GDM1 (cell line): ENCODE results near the gene PSMD3.
A peak's percentile ranks its signal among the peaks of the same experiment; 100 is the strongest.
"Not testable (repeated sequence)": the region's sequence is repeated elsewhere in the genome, so short reads cannot be mapped to it uniquely, and the experiment has no call there.

Experiments
- DNase-seq: peaks from one replicate; lab custom pipeline; 2025; lab: John Stamatoyannopoulos, UW

Gene PSMD3

DNA sequence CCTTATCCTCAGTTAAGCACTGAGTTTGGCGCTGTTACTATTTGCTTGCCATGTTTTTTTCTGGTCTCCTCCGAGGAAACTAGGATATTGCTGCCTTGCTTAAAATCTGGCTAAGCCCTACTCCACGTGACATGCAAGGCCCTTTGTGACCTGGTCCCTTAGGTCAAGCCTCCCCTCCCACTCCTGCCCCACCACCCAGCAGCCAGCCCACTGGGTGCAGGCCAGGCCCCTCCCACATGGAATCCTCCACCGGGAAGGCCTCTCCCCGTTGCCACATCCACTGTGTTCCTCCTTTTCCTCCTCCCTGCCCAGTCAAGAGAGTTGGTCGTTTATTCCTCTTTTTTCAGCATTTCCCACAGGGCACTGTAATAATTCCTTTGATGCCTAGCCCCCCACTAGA, 16.2 kb downstream of the PSMD3 start:
- DNase-seq = no peak

DNA sequence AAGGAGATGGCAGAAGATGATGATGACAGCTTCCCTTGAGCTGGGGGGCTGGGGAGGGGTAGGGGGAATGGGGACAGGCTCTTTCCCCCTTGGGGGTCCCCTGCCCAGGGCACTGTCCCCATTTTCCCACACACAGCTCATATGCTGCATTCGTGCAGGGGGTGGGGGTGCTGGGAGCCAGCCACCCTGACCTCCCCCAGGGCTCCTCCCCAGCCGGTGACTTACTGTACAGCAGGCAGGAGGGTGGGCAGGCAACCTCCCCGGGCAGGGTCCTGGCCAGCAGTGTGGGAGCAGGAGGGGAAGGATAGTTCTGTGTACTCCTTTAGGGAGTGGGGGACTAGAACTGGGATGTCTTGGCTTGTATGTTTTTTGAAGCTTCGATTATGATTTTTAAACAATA, 16.9 kb downstream of the PSMD3 start:
- DNase-seq = no peak

DNA sequence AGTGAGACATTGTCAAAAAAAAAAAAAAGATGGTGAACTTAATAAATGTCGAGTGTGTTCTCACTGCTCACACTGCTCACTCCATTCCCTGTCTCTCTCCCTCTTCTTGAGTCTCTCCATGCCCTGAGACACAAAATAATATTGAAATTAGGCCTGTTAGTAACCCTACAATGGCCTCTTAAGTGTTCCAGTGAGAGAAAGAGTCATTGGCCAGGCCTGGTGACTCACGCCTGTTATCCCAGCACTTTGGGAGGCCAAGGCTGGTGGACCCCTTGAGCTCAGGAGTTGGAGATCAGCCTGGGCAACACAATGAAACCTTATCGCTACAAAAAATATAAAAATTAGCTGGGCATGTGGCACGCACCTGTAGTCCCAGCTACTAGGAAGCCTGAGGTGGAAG, 18.5 kb downstream of the PSMD3 start:
- no peak for DNase-seq

DNA sequence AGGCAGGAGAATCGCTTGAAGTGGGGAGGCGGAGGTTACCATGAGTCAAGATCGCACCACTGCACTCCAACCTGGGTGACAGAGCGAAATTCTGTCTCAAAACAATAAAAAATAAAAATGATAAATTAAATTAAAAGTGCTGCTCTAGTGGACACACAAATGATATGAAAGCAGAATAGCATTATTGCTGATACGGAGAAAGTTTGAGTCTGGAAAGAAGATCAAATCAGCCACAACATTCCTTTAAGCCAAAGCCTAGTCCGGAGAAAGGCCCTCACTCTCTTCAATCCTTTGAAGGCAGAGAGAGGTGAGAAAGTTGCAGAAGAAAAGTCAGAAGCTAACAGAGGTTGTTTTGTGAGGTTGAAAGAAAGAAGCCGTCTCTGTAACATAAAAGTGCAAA, 19.6 kb downstream of the PSMD3 start:
- DNase-seq = no peak

DNA sequence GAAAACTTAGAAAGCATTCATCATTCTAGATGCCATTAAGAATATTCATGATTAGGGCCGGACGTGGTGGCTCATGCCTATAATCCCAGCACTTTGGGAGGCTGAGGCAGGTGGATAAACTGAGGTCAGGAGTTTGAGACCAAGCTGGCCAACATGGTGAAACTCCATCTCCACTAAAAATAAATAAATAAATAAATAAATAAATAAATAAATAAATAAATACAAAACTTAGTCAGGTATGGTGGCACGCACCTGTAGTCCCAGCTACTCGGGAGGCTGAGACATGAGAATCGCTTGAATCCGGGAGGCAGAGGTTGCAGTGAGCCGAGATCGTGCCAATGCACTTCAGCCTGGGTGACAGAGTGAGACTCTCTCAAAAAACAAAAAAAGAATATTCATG, 20.7 kb downstream of the PSMD3 start:
- DNase-seq = not testable (repeated sequence)

DNA sequence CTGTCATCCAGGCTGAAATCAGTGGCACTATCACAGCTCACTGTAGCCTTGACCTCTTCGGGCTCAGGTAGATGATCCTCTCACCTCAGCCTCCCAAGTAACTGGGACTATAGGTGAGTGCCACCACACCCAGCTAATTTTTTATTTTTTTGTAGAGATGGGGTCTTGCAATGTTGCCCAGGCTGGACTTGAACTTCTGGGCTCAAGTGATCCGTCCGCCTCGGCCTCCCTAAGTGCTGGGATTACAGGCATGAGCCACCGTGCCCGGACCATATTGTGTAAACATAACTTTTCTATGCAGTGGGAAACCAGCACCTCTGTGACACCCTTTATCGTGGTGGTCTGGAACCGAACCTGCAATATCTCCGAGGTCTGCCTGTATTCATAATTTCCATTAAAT, 23.5 kb downstream of the PSMD3 start:
- no peak for DNase-seq

DNA sequence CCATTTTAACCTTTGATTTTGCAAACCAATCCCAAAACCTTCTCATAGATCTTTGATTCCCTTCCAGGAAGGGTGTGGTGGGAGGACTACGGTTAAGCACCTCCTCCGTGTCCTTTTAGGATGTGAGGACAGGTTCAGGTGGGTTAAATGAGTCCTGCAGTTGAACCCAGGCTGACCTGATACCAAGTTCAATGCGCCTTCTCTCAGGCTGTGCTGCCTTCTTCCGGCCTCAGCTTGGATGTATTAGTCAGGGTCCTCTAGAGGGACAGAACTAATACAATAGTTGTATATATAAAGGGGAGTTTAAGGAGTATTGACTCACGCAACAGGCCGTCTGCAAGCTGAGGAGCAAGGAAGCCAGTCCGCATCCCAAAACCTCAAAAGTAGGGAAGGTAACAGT, 24.1 kb downstream of the PSMD3 start:
- DNase-seq = no peak

DNA sequence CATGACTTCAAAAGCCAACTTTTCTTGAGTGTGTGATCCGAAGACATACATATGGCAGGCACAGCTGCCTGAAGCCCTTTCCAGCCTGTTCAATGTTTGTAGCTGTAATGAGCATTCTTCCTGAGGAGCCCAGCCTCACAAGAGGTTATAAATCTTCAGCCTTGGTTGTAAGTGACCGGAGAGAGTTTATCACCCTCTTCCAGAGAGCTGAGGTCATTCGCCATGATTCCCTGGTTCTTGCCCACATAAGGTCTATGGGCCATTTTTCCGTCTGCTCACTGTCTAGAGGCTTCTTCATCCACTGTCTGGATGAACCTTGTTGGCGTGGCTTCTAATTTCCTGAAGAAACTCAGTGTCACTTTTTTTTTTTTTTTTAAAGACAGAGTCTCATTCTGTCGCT, 24.9 kb downstream of the PSMD3 start:
- no peak for DNase-seq

DNA sequence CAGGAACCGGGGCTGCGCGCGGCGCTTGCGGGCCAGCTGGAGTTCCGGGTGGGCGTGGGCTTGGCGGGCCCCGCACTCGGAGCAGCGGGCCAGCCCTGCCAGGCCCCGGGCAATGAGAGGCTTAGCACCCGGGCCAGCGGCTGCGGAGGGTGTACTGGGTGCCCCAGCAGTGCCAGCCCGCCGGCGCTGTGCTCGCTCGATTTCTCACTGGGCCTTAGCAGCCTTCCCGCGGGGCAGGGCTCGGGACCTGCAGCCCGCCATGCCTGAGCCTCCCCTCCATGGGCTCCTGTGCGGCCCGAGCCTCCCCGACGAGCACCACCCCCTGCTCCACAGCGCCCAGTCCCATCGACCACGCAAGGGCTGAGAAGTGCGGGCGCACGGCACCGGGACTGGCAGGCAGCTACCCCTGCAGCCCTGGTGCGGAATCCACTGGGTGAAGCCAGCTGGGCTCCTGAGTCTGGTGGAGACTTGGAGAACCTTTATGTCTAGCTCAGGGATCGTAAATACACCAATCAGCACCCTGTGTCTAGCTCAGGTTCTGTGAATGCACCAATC, 30.4 kb downstream of the PSMD3 start:
- not testable (repeated sequence) for DNase-seq

DNA sequence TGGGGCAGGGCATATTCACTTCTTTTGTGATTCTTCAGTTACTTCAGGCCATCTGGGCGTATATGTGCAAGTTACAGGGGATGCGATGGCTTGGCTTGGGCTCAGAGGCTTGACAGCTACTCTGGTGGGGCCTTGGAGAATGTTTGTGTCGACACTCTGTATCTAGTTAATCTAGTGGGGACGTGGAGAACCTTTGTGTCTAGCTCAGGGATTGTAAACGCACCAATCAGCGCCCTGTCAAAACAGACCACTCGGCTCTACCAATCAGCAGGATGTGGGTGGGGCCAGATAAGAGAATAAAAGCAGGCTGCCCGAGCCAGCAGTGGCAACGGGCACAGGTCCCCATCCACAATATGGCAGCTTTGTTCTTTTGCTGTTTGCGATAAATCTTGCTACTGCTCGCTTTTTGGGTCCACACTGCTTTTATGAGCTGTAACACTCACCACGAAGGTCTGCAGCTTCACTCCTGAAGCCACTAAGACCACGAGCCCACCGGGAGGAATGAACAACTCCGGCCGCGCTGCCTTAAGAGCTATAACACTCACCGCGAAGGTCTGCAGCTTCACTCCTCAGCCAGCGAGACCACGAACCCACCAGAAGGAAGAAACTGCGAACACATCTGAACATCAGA, 31.5 kb downstream of the PSMD3 start:
- DNase-seq = not testable (repeated sequence)

DNA sequence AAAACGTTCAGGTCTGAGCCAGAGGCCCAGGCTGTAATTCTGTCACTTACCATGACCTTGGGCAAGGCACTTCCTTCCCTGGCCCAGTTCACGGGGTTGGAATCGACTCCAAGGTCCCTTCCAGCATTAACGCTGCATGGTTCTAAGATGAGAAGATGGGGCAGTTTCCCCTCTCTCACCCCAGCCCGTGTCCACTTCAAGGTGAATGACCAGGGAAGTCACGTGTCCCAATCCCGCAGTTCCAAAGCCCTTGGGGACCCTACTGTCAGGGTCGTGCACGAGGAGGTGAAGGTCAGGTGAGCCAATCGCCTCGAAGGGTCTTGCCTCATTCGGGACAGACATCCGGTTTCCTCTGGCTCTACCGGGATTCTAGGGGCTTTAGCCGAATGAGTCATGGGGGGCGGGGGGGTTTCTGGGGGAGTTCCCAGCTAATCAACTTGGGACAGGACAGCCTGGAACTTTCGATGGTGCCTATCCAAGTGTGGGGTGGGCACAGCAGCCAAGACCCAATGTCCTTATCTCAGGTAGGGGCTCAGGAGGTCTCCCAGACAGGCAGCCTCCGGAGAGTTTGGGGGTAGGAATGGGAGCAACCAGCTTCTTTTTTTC, 33.9 kb downstream of the PSMD3 start:
- DNase-seq = no peak

DNA sequence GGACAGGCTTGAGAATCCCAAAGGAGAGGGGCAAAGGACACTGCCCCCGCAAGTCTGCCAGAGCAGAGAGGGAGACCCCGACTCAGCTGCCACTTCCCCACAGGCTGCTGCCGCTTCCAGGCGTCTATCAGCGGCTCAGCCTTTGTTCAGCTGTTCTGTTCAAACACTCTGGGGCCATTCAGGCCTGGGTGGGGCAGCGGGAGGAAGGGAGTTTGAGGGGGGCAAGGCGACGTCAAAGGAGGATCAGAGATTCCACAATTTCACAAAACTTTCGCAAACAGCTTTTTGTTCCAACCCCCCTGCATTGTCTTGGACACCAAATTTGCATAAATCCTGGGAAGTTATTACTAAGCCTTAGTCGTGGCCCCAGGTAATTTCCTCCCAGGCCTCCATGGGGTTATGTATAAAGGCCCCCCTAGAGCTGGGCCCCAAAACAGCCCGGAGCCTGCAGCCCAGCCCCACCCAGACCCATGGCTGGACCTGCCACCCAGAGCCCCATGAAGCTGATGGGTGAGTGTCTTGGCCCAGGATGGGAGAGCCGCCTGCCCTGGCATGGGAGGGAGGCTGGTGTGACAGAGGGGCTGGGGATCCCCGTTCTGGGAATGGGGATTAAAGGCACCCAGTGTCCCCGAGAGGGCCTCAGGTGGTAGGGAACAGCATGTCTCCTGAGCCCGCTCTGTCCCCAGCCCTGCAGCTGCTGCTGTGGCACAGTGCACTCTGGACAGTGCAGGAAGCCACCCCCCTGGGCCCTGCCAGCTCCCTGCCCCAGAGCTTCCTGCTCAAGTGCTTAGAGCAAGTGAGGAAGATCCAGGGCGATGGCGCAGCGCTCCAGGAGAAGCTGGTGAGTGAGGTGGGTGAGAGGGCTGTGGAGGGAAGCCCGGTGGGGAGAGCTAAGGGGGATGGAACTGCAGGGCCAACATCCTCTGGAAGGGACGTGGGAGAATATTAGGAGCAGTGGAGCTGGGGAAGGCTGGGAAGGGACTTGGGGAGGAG, 34.7 kb downstream of the PSMD3 start, which contains the start of gene CSF3:
Gene CSF3, plus strand, starts transcription at position 436 of the 993 bp plus-strand sequence. Its CDS starts 35 bp downstream, at position 471.
- peak; percentile 17 for DNase-seq

DNA sequence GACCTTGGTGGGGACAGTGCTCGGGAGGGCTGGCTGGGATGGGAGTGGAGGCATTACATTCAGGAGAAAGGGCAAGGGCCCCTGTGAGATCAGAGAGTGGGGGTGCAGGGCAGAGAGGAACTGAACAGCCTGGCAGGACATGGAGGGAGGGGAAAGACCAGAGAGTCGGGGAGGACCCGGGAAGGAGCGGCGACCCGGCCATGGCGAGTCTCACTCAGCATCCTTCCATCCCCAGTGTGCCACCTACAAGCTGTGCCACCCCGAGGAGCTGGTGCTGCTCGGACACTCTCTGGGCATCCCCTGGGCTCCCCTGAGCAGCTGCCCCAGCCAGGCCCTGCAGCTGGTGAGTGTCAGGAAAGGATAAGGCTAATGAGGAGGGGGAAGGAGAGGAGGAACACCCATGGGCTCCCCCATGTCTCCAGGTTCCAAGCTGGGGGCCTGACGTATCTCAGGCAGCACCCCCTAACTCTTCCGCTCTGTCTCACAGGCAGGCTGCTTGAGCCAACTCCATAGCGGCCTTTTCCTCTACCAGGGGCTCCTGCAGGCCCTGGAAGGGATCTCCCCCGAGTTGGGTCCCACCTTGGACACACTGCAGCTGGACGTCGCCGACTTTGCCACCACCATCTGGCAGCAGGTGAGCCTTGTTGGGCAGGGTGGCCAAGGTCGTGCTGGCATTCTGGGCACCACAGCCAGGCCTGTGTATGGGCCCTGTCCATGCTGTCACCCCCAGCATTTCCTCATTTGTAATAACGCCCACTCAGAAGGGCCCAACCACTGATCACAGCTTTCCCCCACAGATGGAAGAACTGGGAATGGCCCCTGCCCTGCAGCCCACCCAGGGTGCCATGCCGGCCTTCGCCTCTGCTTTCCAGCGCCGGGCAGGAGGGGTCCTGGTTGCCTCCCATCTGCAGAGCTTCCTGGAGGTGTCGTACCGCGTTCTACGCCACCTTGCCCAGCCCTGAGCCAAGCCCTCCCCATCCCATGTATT, 35.7 kb downstream of the PSMD3 start:
- no peak for DNase-seq

DNA sequence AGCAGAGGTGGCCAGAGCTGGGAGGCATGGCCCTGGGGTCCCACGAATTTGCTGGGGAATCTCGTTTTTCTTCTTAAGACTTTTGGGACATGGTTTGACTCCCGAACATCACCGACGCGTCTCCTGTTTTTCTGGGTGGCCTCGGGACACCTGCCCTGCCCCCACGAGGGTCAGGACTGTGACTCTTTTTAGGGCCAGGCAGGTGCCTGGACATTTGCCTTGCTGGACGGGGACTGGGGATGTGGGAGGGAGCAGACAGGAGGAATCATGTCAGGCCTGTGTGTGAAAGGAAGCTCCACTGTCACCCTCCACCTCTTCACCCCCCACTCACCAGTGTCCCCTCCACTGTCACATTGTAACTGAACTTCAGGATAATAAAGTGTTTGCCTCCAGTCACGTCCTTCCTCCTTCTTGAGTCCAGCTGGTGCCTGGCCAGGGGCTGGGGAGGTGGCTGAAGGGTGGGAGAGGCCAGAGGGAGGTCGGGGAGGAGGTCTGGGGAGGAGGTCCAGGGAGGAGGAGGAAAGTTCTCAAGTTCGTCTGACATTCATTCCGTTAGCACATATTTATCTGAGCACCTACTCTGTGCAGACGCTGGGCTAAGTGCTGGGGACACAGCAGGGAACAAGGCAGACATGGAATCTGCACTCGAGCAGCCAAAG, 36.9 kb downstream of the PSMD3 start:
- no peak for DNase-seq

DNA sequence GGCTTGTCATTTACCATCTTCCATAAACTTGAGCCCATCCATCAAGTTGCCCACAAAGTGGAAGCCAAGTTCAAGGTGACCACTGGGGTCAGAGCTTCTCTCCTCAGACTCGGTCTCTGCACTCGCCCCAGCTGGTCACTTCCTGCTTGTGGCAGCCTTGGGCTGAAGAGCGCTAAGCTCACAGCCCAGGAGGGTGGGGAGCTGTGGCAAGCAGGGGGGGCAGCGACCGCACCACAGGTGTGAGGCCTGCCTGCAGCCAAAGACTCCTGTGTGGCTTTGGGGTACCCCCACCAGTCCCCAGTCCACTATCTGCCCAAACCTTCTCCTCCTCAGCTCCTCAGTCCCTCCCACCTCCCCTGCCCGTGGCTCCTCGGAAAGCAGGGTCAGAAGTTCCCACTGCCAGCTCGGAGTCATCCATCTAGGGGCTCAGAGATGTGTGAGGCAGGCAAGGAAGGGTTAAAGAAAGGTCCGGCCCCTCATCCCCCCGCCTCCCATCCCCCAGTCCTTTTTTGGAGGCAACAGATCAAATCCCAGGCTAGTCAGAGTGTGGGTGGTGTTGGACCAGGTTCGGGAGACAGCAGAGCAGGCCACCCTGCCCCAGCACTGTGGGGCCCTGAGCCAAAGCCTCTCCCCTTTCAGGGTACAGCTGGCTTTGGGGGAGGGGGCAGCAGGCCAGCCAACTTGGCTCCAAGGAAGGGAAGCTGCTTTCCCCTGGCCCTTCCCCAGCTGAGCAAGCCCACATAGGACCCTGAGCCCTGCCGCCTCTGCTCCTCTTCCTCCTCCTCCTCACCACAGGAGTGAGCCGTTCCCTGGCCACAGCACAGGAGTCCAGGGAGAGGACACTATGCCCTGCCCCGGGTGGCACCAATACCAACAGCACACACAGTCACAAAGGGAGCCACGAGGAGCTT, 37.9 kb downstream of the PSMD3 start:
- no peak for DNase-seq

DNA sequence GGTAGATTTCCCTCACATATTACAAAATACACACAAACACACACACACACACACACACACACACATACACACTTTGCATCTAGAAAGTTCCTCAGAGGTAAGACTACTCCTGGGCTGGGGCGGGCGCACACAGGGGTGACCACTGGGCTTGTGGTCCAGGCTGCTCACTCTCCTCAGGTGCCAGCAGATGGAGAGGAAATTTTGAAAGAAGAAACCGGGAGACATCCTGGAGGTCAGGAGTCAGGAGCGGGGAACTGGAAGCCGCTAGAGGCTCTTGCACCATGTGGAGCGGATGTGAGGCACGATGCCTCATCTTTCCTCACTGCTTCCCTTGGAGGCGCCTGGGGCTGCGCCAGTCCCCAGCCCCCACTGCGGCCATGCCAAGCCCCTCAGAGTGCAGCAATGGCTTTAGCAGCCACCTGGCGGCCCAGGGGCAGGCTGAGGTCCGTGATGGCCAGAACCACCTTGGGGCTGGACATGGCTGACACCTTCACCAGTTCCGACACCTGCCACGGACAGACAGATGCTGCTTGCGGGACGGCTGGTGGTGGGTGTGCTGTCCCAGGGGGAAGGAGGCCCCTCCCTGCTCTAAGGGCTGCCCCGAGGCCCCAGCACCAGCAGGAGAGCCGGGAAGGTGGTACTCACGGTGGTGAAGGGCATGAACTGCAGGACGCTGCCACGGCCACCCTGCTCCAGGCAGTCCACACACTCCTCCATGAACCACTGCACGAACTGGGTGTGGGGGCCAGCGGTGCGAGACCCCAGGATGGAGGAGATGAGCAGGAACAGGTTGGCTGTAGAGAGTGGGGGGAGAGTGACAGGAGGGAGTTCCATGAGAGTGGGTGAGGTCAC, 38.8 kb downstream of the PSMD3 start:
- no peak for DNase-seq

DNA sequence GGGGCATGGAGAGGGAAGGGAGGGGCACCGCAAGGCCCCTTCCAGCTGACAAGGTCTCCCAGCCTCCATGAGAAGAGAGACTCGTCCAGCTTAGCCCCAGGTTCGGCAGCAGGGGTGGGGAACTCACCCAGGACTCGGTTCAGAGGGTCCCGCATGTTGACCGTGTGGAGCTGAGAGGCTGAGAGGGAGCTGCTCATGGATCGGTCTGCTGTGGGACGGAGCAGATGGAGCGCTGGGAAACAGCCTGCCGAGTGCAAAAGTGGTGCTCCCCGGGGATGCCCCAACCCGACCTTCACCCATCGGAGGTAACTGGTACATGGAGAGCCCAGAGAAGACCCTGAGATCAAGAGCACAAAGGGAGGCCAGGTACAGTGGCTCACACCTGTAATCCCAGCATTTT, 39.5 kb downstream of the PSMD3 start:
- DNase-seq = no peak

DNA sequence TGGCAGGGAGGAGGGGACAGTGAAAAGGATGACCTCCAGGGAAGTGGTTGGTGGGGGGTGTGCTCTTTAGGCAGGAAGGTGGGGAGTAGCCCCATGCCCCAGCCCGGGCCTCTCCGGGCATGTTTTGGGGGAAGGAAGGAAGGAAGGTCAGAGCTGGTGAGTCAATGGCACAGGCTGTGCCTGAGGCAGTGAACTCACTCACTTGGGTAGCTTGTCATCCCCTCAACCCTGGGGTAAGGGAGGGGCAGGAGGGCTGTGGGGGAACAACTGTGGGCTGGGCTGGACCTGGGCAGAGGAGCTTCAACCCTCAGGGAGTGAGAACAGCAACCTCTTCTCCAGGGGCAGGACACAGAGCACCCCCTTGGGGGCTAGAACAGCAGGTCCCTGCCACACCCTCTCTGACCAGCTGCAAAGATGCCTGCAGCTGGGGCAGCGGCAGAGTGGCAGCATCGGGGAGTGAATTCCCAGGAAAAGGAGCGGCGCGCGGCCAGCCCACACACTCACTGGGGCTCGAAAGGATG, 40.9 kb downstream of the PSMD3 start:
- DNase-seq = no peak
